Hepatocyte (in vitro differentiated cells): ENCODE measurements around the gene DYNC1I2.

ENCODE experiments used
- CTCF ChIP-seq: fragments of 200-600 bp; sonication (generic); IDR thresholded peaks from 2 replicates; pipeline ENCODE4 v1.5.1; 2016; ENCODE audit warnings: antibody characterized with exemption, mild to moderate bottlenecking; ENCODE audit not compliant: poor library complexity
- EZH2 ChIP-seq: fragments of 200-600 bp; sonication (generic); IDR thresholded peaks from 2 replicates; pipeline ENCODE4 v1.6.1; 2016; ENCODE audit warnings: antibody characterized with exemption, mild to moderate bottlenecking, borderline replicate concordance

- TF ChIP-seq EZH2 (no peak), CTCF (no peak)
Observed at GRCh38 chr2:171785450-171785849, 98.2 kb downstream of the DYNC1I2 start.
